Left lung (tissue), 10 donors: ENCODE measurements around the gene HS3ST6. TPM values are rescaled to one million over a fixed set of nuclear protein-coding genes. Genes with fewer than 3 reads are reported as not detected.
A peak's percentile ranks its signal among the peaks of the same experiment; 100 is the strongest.

ENCODE experiments used
- ATAC-seq: fragments of 200-7000 bp; cut with Tn5 transposase; one replicate; pipeline ENCODE4 v1.9.1; 2020; ENCODE audit warnings: moderate library complexity
- DNase-seq, 4 donors: peaks; one replicate each; pipeline ENCODE4 v3.0.0-alpha.2; 2013 to 2020
- H3K27ac ChIP-seq, 2 donors: fragments of 200-600 bp; sonication (generic) in 1 of 2; one replicate each; pipeline versions ENCODE4 v1.5.0 to v1.8.0; 2020 to 2021
- H3K27me3 ChIP-seq, 2 donors: fragments of 200-600 bp; sonication (generic) in 1 of 2; one replicate each; pipeline versions ENCODE4 v1.5.0 to v1.8.0; 2020 to 2021
- H3K36me3 ChIP-seq, 2 donors: fragments of 200-600 bp; sonication (generic) in 1 of 2; one replicate each; pipeline versions ENCODE4 v1.5.0 to v1.8.0; 2020 to 2021
- H3K4me1 ChIP-seq, 2 donors: fragments of 200-600 bp; one replicate each; pipeline ENCODE4 v1.8.0; 2021
- H3K4me3 ChIP-seq, 2 donors: fragments of 200-600 bp; sonication (generic) in 1 of 2; one replicate each; pipeline versions ENCODE4 v1.5.0 to v1.8.0; 2020 to 2021; ENCODE audit warnings: mild to moderate bottlenecking in 1 of 2
- H3K9me3 ChIP-seq, 2 donors: fragments of 200-600 bp; sonication (generic) in 1 of 2; one replicate each; pipeline versions ENCODE4 v1.5.0 to v1.8.0; 2020 to 2021
- CTCF ChIP-seq, 2 donors: fragments of 200-600 bp; sonication (generic) in 1 of 2; IDR thresholded peaks; one replicate each; pipeline versions ENCODE4 v1.5.0 to v1.8.0; 2021; ENCODE audit warnings: antibody characterized with exemption in 2 of 2
- intact Hi-C, 2 donors: fragments of 100-400 bp; cut with DNase I; formaldehyde crosslinking; loops; one replicate each; pipeline versions ENCODE4 v1.11.2 to v1.14.2; 2022
- polyA plus RNA-seq, 6 donors: library from polyadenylated mRNA; unstranded; fragments of 120-200 nt; gene quantifications; one replicate each; pipeline ENCODE4 v1.2.1, GENCODE V29; 2013; ENCODE audit not compliant: insufficient read length in 6 of 6
- total RNA-seq, 2 donors: library from RNA; stranded (reverse); fragmentation: NEBNext Ultra II Directional; extraction: Animal tissue kit (Norgen Biotek cat#: 25700); gene quantifications; one replicate each; pipeline ENCODE4 v1.2.1, GENCODE V29; 2021
- donor health status: DM: no; HTN: yes; CAD: no.
- donor health status: DM: no; HTN: no; CAD: no.

Gene HS3ST6
- total and polyA plus RNA-seq, 8 donors: 0.13 to 1.4 (median 0.18) TPM; not detected in 4

GRCh38 chr16:1895949-1896675 is 22.1 kb downstream of the HS3ST6 start:
- peak in 1 of 4 donors; percentile 54 for DNase-seq
- no peak overlapping the region for H3K27ac ChIP-seq
- H3K4me3 ChIP-seq: no peak overlapping the region
- peaks cover 0 to 39% of the 10 kb centered on the region in 2 donors for H3K27me3 ChIP-seq
- no peak for TF ChIP-seq CTCF (IDR thresholded peaks at IDR 0.05)
- H3K36me3 ChIP-seq: no peaks in the 10 kb centered on the region
- H3K9me3 ChIP-seq: no peaks in the 10 kb centered on the region
- intact Hi-C loops: no loop called here
- H3K4me1 ChIP-seq: peaks cover 0 to 3% of the 10 kb centered on the region in 2 donors
- peak; percentile 35 for ATAC-seq

GRCh38 chr16:1895068-1895467 is 23.1 kb downstream of the HS3ST6 start:
- intact Hi-C loops: no loop called here
- no peak for TF ChIP-seq CTCF (IDR thresholded peaks at IDR 0.05)
- H3K4me3 ChIP-seq: no peak overlapping the region
- peaks cover 0 to 3% of the 10 kb centered on the region in 2 donors for H3K4me1 ChIP-seq
- no peaks in the 10 kb centered on the region for H3K36me3 ChIP-seq
- DNase-seq: peak in 1 of 4 donors; percentile 13
- no peak for ATAC-seq
- peaks cover 0 to 45% of the 10 kb centered on the region in 2 donors for H3K27me3 ChIP-seq
- H3K27ac ChIP-seq: no peak overlapping the region
- no peaks in the 10 kb centered on the region for H3K9me3 ChIP-seq

- no peak overlapping the region for H3K27ac ChIP-seq
- no peaks in the 10 kb centered on the region for H3K36me3 ChIP-seq
- DNase-seq (no peak), ATAC-seq (no peak)
- H3K9me3 ChIP-seq: no peaks in the 10 kb centered on the region
- intact Hi-C loops: no loop called here
- H3K4me1 ChIP-seq: no peaks in the 10 kb centered on the region
- no peak overlapping the region for H3K4me3 ChIP-seq
- H3K27me3 ChIP-seq: peaks cover 0 to 40% of the 10 kb centered on the region in 2 donors
- no peak for TF ChIP-seq CTCF (IDR thresholded peaks at IDR 0.05)
Measured at GRCh38 chr16:1890708-1891050, 27.5 kb downstream of the HS3ST6 start.

- Histone ChIP-seq H3K27me3 (peaks cover 0 to 45% of the 10 kb centered on the region in 2 donors), H3K9me3 (no peaks in the 10 kb centered on the region), H3K27ac (no peak overlapping the region), H3K4me3 (no peak overlapping the region), H3K4me1 (no peaks in the 10 kb centered on the region), H3K36me3 (no peaks in the 10 kb centered on the region)
- TF ChIP-seq CTCF (IDR thresholded peaks at IDR 0.05): no peak
- DNase-seq: peak in 1 of 4 donors; percentile 21
- no peak for ATAC-seq
- intact Hi-C loops: no loop called here
Measured at GRCh38 chr16:1890024-1890707, 28.0 kb downstream of the HS3ST6 start.

GRCh38 chr16:1887711-1888354 is 30.4 kb downstream of the HS3ST6 start:
- TF ChIP-seq CTCF (IDR thresholded peaks at IDR 0.05): no peak
- ATAC-seq (no peak), DNase-seq (peak in 1 of 4 donors; percentile 56)
- no peak overlapping the region for H3K27ac ChIP-seq
- no peaks in the 10 kb centered on the region for H3K9me3 ChIP-seq
- no peak overlapping the region for H3K4me3 ChIP-seq
- H3K36me3 ChIP-seq: no peaks in the 10 kb centered on the region
- peaks cover 0 to 61% of the 10 kb centered on the region in 2 donors for H3K27me3 ChIP-seq
- no peaks in the 10 kb centered on the region for H3K4me1 ChIP-seq
- intact Hi-C loops: no loop called here
